NCI-H524 treated with DMSO at 0.1 percent for 48 hours (cell line): ENCODE results near the gene HLA-DQB2.
A peak's percentile ranks its signal among the peaks of the same experiment; 100 is the strongest.
"Not testable (repeated sequence)": the region's sequence is repeated elsewhere in the genome, so short reads cannot be mapped to it uniquely, and the experiment has no call there.

Experiments used
- DNase-seq: peaks from one replicate; lab custom pipeline; 2025; lab: John Stamatoyannopoulos, UW

HLA-DQB2 gene

GRCh38 chr6:32763421-32763820 is at the start of gene HLA-DQB2:
Gene HLA-DQB2 (minus strand): TSS chr6:32763532. CDS start chr6:32763470, 62 bp downstream.
- no peak for DNase-seq

- no peak for DNase-seq
These were observed 45.8 kb upstream of the HLA-DQB2 start for GRCh38 chr6:32809171-32809570.

GRCh38 chr6:32807020-32807580 is 43.8 kb upstream of the HLA-DQB2 start:
- no peak for DNase-seq

- not testable (repeated sequence) for DNase-seq
These were observed 42.1 kb upstream of the HLA-DQB2 start for GRCh38 chr6:32805404-32805803.

- no peak for DNase-seq
These were observed 40.1 kb upstream of the HLA-DQB2 start for GRCh38 chr6:32803416-32803815.

GRCh38 chr6:32799740-32800139 is 36.4 kb upstream of the HLA-DQB2 start:
- DNase-seq = no peak

GRCh38 chr6:32799168-32799567 is 35.8 kb upstream of the HLA-DQB2 start:
- DNase-seq = no peak

GRCh38 chr6:32796848-32797776 is 33.8 kb upstream of the HLA-DQB2 start:
- DNase-seq = peak; percentile 3

- DNase-seq = no peak
These were observed 31.2 kb upstream of the HLA-DQB2 start for GRCh38 chr6:32794510-32794909.

- DNase-seq = no peak
These were observed 29.6 kb upstream of the HLA-DQB2 start for GRCh38 chr6:32792901-32793435.

GRCh38 chr6:32790306-32790705 is 27.0 kb upstream of the HLA-DQB2 start:
- DNase-seq = no peak

GRCh38 chr6:32785781-32786533 is 22.6 kb upstream of the HLA-DQB2 start:
- peak; percentile 14 for DNase-seq

- DNase-seq = not testable (repeated sequence)
These were observed 19.6 kb upstream of the HLA-DQB2 start for GRCh38 chr6:32782923-32783322.

- no peak for DNase-seq
These were observed 15.7 kb upstream of the HLA-DQB2 start for GRCh38 chr6:32779036-32779435.

GRCh38 chr6:32775071-32775470 is 11.7 kb upstream of the HLA-DQB2 start:
- no peak for DNase-seq

GRCh38 chr6:32774426-32774825 is 11.1 kb upstream of the HLA-DQB2 start:
- no peak for DNase-seq

- DNase-seq = no peak
These were observed 9.3 kb upstream of the HLA-DQB2 start for GRCh38 chr6:32772656-32773055.

GRCh38 chr6:32764048-32764447 is 716 bp upstream of the HLA-DQB2 start:
- no peak for DNase-seq

GRCh38 chr6:32761548-32761947 is 1.8 kb downstream of the HLA-DQB2 start:
- DNase-seq = no peak

GRCh38 chr6:32761072-32761471 is 2.3 kb downstream of the HLA-DQB2 start:
- DNase-seq = no peak

GRCh38 chr6:32759669-32760068 is 3.7 kb downstream of the HLA-DQB2 start:
- DNase-seq = no peak

GRCh38 chr6:32752580-32752979 is 10.8 kb downstream of the HLA-DQB2 start:
- no peak for DNase-seq
